Middle frontal gyrus (tissue), 1 donor: Measurements from ENCODE around the gene FAM174C.

Experiments
- DNase-seq: peaks from one replicate; pipeline ENCODE4 v3.0.0-alpha.2; 2015; ENCODE audit warnings: low spot score; ENCODE audit errors: extremely low spot score

The FAM174C gene

DNA sequence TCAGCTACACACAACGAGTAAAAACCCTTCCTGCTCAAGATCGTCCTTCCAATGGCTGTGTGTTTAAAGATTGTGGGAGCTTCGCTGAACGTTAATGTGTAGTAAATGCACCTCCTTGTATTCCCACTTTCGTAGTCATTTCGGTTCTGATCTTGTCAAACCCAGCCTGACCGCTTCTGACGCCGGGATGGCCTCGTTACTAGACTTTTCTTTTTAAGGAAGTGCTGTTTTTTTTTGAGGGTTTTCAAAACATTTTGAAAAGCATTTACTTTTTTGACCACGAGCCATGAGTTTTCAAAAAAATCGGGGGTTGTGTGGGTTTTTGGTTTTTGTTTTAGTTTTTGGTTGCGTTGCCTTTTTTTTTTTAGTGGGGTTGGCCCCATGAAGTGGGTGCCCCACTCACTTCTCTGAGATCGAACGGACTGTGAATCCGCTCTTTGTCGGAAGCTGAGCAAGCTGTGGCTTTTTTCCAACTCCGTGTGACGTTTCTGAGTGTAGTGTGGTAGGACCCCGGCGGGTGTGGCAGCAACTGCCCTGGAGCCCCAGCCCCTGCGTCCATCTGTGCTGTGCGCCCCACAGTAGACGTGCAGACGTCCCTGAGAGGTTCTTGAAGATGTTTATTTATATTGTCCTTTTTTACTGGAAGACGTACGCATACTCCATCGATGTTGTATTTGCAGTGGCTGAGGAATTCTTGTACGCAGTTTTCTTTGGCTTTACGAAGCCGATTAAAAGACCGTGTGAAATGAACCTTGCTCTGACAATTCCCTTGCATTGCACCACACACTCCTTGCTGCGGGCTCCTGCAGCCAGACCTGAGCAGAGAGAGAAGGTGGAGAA lies 2.7 kb upstream of the FAM174C start:
- no peak for DNase-seq

DNA sequence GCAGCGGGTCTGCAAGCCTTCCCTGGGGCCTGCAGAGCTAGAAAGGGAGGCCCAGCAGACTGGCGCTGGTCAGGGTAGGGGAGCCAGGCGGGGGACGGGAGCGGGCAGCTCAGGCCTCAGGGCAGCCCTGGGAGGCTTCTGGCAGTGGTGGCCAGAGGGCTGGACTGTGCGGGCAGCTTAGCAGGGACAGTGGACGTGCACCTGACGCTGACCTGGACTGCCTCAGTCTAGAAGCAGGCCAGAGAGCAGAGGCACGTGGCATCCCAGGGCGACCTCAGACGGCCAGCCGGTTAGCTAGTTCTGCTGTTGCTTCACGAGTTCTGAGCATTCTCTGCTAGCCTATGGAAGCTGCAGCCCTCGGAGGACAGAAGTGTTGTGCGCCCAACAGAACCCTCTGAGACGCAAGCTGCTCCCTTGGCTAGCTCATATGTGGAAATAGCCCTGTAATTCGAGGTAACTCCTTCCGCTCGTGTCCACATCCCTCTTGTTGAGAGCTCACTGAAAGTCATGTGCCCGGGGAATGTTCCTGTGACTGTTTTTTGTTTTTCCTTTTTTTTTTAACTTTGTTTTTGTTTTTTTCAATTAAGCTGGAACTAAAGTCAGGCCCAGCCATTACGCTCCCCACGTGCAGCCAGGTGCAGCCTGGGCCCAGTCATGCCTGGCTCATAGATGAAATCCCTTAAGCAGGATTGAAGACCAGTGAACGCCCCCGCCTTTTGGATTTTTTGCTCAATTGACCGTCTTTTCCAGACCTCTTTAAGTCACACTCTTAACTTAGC lies 1.9 kb upstream of the FAM174C start:
- DNase-seq = no peak

DNA sequence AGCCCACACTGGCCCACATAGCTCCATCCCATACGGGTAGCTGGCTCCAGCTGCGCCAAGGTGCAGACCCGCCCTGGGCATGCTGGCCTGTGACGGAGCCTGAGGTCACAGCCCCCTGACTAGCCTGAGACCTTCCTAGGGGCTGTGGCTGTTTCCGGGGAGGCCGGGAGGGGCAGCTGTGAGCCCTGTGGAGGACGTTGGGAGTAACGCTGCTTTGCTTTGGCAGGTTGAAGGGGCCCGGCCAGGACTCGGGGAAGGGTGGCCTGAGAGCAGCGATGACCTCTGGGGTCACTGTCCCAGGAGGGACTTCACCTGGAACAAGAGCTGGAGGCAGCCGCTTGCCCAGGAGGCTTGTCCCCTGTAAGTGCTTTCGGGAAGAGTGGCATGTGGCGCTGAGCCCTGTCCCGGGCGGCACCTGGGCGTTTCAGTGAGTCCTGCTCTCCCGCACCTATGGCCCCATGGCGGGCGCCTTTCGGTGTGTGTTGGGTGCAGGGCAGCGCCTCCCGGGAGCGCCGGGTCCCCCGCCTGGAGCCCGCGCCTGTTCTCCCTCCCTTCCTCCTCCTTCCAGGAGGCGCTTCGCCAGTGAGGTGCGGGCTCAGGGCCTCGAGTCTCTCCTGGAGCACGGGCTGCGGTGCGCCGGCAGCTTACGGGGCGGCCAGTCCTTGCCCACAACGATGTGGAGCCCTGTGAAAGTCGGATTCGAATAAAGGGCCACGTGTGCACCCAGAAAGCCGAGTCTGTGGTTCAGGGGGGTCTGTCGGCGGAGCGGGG lies 1.1 kb upstream of the FAM174C start:
- DNase-seq = no peak

DNA sequence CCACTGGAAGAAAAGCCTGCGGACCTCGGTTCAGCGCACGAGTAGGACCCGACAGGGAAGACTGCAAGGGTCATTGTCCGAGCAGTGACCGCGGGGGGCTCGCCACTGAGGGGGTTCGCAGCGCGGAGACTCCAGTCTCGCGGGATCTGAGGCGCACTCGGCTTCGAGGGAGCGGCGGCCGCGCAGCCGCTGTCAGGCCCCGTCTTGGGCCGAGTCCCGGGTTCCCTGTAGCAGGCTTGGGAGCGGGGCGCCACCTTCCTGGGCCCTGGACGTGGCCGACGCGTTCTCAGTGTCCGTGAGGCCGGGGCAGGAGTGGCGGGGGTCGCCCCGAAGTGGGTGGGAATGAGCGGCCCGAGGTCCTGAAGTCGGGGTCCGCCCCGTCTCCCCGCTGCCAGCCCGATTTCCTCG lies 474 bp upstream of the FAM174C start:
- no peak for DNase-seq

DNA sequence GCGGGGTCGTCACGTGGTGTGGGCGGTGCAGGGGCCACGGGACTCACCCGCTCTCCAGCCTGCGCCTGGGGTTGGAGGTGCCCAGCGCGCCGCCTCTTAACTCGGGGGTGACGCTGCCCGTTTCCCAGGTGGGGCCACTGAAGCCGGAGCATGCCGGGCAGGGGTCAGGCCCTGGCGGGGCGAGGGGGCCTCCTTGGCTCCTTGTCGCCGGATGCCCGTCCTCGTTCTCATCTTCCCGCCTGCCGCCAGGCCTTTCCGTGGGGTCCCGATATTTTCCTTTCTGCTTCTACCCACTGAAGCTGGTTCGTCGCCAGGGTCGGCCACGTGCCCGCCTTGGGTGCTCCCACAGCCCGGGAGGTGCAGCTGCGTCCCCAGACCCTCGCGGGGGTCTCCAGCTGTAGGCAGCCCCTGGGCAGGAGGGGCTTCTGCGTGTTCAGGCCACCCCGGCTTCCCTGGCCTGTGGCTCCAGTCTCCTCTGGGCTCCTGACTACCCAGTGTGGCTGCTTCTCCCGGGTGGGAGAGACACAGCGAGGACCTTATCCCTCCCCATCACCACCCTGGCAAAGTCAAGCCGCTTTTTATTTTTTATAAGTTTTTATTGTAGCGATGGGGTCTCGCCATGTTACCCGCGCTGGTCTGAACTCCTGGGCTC lies 772 bp downstream of the FAM174C start:
- DNase-seq = no peak

DNA sequence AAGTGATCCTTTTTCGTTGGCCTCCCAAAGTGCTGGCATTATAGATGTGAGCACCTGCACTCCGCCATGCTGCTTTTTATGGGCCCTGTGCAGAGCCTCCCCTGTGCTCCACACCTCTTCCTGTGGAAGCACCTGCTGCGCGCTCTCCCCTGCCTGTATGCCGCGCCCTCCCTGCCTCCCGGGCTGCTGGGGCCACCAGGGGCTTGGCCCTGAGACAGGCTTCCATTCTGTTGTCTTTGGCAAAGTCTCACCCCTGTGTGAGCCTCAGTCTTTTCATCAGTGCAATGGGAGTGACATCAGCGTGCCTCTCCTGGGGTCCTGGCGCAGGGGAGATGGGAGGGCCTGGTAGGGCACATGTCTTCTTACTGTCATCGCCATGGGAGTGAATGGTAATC lies 1.3 kb downstream of the FAM174C start:
- no peak for DNase-seq

DNA sequence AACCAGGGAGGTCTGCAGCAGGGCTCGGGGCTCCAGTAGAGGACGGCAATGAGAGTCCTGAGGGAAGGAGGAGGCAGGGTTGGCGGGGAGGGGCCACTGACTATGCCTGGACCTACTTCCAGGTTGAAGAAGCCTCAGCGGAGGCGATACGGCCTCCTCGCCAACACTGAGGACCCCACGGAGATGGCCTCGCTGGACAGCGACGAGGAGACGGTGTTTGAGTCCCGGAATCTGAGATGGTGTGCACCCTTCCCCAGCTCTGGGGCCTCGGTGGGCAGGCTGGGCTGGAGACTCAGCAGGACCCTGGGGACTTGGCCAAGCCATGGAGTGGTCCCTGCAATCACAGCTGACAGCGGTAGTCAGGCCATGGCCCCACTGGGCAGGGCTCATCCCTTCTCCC lies 1.7 kb downstream of the FAM174C start:
- DNase-seq = no peak

DNA sequence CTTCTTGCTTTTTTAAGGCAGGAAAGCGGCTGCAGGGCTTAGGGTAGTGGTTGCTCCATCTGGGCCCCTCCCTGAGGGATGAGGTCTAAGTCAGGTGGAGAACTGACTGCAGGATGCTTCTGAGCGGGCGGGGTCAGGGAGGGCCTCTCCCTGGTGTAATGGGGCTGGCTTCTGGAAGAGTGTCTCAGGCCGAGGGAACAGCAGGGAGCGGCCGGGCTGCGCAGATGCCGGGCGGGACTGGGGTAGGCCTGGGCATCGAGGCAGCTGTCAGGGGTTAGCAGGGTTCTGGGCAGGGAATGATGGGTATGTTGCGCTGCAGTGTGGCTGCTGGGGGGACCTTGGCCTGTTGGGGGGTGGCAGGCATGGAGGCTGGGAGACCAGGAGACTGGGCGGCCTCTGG lies 2.7 kb downstream of the FAM174C start:
- DNase-seq = no peak

DNA sequence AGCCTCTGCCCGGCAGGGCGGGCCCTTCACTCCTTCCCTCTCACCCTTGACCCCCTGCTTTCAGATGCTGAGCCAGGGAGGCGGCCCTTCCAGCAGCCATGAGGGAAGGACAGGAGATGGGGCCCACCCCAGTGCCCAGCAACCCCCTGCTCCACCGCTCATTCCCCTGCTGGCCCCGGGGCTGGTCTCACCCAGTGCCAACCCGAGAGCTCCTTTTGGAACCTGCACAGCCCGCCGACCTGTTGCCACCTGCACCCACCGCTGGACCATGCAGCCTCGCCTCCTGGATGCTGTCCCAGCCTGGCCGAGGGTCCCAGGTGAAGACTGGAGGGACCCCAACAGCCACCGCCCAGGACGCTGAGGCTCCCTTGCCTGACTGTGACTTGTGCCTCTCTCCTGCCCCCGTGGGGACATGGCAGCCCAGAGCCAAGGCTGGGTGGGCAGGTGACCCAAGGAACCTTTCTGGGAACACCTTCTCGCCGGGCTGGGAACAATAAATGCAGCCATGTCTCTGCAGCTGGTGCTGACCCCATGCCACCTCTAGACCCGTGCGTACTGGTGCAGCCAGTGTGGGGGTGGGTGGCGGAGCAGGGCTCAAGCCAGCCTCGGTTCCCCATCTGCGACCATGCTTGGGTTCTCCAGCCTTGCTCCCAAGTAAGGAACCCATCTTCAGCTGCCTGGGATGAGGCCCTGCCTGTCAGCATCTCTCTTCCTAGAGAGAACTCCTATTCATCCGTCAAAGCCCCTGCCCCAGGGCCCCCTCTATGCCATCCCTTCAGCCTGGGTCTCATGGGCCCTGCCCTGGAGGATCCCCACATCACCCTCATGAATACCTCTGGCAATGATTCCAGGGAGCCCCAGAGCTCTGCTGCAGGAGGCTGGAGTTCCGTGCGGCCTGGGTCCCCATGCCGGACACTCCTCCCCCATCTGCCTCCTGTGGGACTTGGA lies 3.7 kb downstream of the FAM174C start:
- no peak for DNase-seq

DNA sequence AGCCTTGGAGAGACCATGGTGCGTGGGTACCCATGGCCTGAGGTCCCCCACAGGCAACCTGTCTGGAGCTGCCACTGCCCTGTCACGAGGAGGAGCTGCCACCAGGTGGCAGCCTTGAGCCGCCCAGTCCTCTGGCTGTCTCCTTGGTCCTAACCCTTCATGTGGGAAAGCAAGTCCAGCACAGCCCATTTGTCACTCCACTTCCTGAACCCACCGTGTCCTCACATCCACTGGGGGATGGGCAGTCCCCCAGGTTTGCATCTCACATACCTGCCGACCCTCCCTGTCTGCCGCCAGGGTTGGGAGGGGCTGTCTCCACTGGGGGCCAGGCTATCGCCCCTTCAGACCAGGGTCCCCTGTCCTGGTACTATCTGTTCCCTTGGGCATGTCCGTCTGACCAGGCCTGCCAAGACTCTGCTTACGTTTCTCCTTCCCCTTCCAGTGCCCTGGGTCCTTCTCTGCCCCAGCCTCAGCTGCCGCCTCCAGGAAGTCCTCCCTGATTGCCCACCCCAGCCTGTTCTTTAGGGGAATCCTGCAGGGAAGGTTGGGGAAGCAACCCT lies 4.5 kb downstream of the FAM174C start:
- peak; percentile 69 for DNase-seq

DNA sequence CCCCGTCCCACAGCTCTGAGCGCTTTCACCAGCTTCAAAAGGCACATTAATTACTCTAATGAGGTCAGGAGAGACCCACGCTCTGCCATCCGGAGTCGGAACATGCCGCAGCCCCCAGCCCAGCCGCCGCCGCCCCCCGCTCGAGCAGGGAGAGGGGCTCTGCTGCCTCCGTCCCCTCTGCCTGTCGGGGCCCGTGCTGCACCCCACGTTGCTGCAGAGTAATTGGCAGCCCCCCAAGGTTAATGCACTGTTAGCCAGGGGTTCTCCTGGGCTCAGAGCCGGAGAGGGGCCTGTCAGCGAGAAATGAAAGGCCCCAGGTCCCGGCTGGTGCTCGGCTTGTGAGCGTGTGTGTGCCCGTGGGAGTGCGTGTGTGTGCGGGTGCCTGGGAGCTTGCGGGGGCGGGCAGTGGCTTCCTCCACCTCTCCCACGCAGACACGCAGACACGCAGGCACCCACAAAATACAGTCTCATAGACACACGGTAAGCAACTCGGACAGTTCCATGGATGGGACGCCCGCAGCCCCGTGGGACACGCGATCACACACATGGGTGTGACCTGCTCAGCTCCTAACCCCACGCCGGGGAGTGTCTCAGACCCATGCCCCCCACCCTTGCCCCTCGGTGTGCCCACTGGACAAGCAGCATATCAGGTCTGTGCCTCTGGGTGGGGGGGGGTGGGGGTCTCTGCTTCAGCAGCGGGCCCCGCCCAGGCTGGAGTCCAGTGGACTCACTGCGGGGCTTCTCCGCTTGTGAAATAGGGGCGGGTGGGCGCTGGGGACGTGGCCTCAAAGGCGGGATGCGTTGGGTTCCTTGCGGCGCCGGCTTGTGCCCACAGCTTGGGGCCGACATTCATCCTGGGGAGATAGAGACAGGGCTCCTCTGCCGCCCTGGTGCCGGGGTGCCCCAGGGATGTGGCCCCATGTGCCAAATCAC lies 5.6 kb downstream of the FAM174C start:
- no peak for DNase-seq

DNA sequence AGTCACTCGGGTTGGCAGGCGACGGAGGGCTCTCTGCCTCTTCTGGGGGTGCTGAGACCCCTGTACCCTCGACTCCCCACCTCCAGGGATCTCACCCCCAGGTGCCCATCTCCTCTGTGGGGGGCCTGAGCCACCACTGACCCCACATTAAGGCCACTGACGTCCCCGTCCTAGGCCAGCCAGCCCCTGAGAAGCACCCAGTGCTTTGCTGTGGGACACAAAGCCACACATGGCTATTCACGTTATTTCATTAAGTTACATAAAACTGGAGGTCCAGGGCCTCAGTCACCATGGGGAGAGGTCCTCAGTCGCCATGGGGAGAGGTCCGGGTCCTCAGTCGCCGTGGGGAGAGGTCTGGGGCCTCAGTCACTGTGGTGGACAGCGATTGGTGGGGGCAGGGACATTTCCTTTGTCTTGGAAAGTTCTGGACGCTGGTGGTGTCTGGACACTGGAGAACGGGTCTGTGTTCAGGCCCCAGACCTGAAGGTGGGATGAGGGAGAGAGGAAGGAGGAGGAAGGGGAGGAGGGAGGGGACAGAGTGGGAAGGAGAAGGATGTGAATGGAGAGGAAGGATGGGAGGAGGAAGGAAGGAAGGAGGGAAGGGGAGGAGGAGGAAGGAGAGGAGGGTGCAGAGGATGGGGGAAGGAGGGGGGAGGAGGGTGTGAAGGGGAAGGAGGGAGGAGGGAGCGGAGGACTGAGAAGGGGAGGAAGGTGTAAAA lies 6.4 kb downstream of the FAM174C start:
- no peak for DNase-seq

DNA sequence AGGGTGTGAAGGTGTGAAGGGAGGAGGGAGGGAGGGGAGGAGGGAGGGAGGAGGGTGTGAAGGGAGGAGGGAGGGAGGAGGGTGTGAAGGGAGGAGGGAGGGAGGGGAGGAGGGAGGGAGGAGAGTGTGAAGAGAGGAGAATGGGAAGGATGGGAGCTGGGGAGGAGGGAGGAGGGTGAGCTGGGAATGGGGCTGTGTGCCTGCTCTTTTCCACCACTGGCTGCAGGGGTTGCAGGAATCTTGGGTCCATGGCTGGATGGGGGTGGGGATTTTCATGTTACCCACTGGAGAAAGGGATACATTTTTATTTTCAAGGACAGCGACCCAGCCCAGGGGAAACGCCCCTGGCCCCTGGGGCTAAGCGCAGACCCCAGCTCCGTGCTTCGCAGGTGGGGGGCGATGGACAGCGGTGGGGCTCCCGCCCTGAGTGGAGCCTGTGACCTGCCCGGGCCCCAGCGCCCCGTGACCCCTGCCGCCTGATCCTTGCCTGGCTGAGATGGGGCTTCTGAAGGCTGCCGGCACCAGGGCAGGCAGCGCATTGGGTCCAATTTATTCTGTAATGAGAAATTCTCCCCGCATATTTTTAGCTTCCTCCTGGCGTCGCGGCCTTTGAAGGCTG lies 7.4 kb downstream of the FAM174C start:
- no peak for DNase-seq

DNA sequence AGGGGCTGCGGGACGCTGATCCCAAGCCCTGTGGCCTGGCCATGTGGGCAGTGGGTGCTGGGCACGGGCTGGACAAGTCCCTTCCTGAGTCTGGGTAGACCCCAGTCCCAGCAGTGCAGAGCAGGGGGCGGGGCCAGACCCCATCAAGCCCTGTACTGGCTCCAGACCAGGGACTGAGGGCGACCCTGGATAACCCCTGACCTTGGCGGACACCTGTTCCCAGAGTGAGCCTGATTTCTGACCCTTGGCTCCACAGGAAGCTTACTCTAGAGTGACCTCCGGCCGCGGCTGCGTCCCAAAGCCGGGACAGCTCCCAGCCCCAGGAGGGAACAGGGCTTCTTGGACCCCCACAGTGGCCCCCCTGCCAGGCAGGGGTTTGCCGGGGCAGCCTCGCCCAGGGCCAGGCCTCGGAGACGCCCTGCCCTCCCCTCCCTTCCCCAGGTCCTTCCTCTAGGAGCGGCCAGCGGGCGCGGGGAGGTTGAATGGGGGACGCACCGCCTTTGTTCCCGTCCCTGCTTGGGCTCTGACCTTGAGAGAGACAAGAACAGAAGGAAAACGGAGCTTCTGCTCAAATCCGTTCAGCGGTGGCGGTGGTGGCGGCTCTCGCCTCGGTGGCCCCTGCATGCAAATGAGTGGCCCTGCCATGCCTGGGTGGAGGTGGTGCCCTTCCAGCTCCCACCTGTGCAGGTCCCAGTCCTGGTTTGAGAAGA lies 8.0 kb downstream of the FAM174C start:
- DNase-seq = no peak

DNA sequence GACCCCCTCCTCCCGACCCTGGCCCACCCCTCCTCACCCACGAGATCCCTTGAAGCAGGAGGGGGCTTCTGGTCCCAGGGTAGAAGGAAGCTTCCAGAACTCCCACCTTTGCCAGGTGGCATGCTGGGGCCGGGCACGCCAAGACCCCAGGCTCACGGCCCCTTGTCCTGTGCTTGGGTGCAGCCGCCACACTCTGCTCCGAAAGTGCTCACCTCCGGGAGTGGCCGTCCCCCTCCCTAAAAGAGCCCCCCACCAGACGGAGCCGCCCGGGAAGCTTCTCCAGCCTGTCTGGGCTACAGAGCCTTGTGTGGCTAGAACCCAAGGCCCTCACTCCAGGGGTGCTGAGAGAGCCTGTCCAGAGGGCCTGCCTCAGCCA lies 8.6 kb downstream of the FAM174C start:
- DNase-seq = no peak

DNA sequence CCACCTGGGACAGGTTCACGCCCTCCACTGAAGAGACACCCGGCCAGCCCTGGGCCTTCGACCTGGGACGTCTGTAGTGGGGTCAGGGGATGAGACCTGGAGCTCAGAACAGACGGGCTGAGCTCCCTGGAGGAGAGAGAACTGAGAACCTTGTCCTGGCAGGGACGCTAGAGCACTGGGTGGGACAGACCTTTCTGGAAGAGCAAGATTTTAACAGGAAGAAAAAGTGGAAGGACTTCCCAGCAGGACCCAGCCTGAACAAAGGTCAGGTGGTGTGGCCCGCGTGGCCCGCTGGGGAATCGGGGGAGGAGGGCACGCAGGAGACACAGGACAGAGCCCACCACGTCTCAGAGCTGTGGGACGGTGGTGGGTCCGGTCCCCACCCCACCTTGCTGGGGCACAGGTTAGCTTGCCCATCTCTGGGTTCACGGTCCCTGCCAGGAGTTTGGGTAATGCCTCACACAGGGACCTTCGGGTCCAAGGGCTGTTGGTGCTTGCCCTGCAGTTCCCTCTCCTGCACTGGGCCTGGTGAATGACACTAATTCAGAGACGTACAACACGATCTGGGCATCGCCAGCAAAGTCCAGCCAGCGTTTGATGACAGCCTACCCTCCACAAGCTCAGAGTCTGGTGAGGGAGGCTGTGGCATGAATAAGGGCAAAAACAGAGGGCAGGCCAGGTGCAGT lies 9.1 kb downstream of the FAM174C start:
- DNase-seq = no peak
